Skeletal muscle satellite cell (primary cell): ENCODE measurements around the gene EPB41L3.

Experiments used
- H3K27me3 ChIP-seq: 2 replicates; pipeline ENCODE4 v1.7.0; 2013; ENCODE audit warnings: low read length; ENCODE audit not compliant: control insufficient read depth, insufficient read depth
- H3K36me3 ChIP-seq: 2 replicates; pipeline ENCODE4 v1.7.0; 2013; ENCODE audit warnings: mild to moderate bottlenecking, control low read depth, low read length; ENCODE audit not compliant: insufficient read depth
- H3K4me1 ChIP-seq: 2 replicates; pipeline ENCODE4 v1.7.0; 2013; ENCODE audit warnings: low read length; ENCODE audit not compliant: control insufficient read depth, insufficient read depth
- H3K4me2 ChIP-seq: 2 replicates; pipeline ENCODE4 v1.7.0; 2013; ENCODE audit warnings: mild to moderate bottlenecking, low read length
- H3K4me3 ChIP-seq: 2 replicates; pipeline ENCODE4 v1.7.0; 2013; ENCODE audit warnings: low read length
- H3K9ac ChIP-seq: 2 replicates; pipeline ENCODE4 v1.7.0; 2013; ENCODE audit warnings: mild to moderate bottlenecking, low read depth, low read length, moderate library complexity
- H3K9me3 ChIP-seq: replicated peaks from 2 replicates; pipeline ENCODE4 v1.7.0; 2013; ENCODE audit warnings: mild to moderate bottlenecking, control low read depth, low read length

EPB41L3 gene

GRCh38 chr18:5556310-5556974 lies 12.6 kb upstream of the EPB41L3 start:
- no peak overlapping the region for H3K4me2 ChIP-seq
- H3K36me3 ChIP-seq, result no peaks in the 10 kb centered on the region
- no peak overlapping the region for H3K9ac ChIP-seq
- no peaks in the 10 kb centered on the region for H3K4me1 ChIP-seq
- no peak overlapping the region for H3K4me3 ChIP-seq
- no peaks in the 10 kb centered on the region for H3K27me3 ChIP-seq
- H3K9me3 ChIP-seq, result peaks cover 7% of the 10 kb centered on the region

GRCh38 chr18:5554629-5555028 lies 10.8 kb upstream of the EPB41L3 start:
- H3K4me2 ChIP-seq, result no peak overlapping the region
- H3K27me3 ChIP-seq, result no peaks in the 10 kb centered on the region
- H3K36me3 ChIP-seq, result no peaks in the 10 kb centered on the region
- no peak overlapping the region for H3K4me3 ChIP-seq
- H3K9ac ChIP-seq, result no peak overlapping the region
- H3K9me3 ChIP-seq, result peaks cover 7% of the 10 kb centered on the region
- H3K4me1 ChIP-seq, result no peaks in the 10 kb centered on the region

GRCh38 chr18:5546660-5547059 lies 2.9 kb upstream of the EPB41L3 start:
- Histone ChIP-seq H3K9ac (no peak overlapping the region), H3K36me3 (no peaks in the 10 kb centered on the region), H3K4me3 (no peak overlapping the region), H3K4me2 (no peak overlapping the region), H3K9me3 (no peaks in the 10 kb centered on the region), H3K27me3 (peaks cover 3% of the 10 kb centered on the region), H3K4me1 (no peaks in the 10 kb centered on the region)

GRCh38 chr18:5543036-5543680 lies 639 bp downstream of the EPB41L3 start:
- Histone ChIP-seq H3K4me3 (peak overlapping the region; percentile 30), H3K36me3 (no peaks in the 10 kb centered on the region), H3K4me1 (no peaks in the 10 kb centered on the region), H3K27me3 (peaks cover 3% of the 10 kb centered on the region), H3K9ac (no peak overlapping the region), H3K9me3 (no peaks in the 10 kb centered on the region), H3K4me2 (no peak overlapping the region)

GRCh38 chr18:5542515-5543035 lies 1.2 kb downstream of the EPB41L3 start:
- no peaks in the 10 kb centered on the region for H3K36me3 ChIP-seq
- no peak overlapping the region for H3K4me2 ChIP-seq
- no peaks in the 10 kb centered on the region for H3K4me1 ChIP-seq
- peaks cover 3% of the 10 kb centered on the region for H3K27me3 ChIP-seq
- H3K4me3 ChIP-seq, result peak overlapping the region; percentile 30
- H3K9ac ChIP-seq, result no peak overlapping the region
- H3K9me3 ChIP-seq, result no peaks in the 10 kb centered on the region

GRCh38 chr18:5541644-5542043 lies 2.2 kb downstream of the EPB41L3 start:
- Histone ChIP-seq H3K27me3 (peaks cover 3% of the 10 kb centered on the region), H3K9ac (no peak overlapping the region)

GRCh38 chr18:5539391-5539790 lies 4.4 kb downstream of the EPB41L3 start:
- Histone ChIP-seq H3K4me3 (no peak overlapping the region), H3K27me3 (peaks cover 3% of the 10 kb centered on the region), H3K4me2 (no peak overlapping the region), H3K9ac (no peak overlapping the region), H3K4me1 (no peaks in the 10 kb centered on the region), H3K36me3 (no peaks in the 10 kb centered on the region), H3K9me3 (no peaks in the 10 kb centered on the region)

More at GRCh38 chr18:5541644-5542043, 2.2 kb downstream of the EPB41L3 start:
- Histone ChIP-seq H3K4me1 (no peaks in the 10 kb centered on the region), H3K9me3 (no peaks in the 10 kb centered on the region), H3K4me3 (no peak overlapping the region), H3K36me3 (no peaks in the 10 kb centered on the region), H3K4me2 (no peak overlapping the region)

GRCh38 chr18:5538544-5538943 lies 5.3 kb downstream of the EPB41L3 start:
- Histone ChIP-seq H3K27me3 (peaks cover 3% of the 10 kb centered on the region), H3K4me3 (no peak overlapping the region), H3K9ac (no peak overlapping the region), H3K36me3 (no peaks in the 10 kb centered on the region), H3K4me2 (no peak overlapping the region), H3K9me3 (no peaks in the 10 kb centered on the region), H3K4me1 (no peaks in the 10 kb centered on the region)

GRCh38 chr18:5537860-5538259 lies 5.9 kb downstream of the EPB41L3 start:
- Histone ChIP-seq H3K27me3 (peaks cover 3% of the 10 kb centered on the region), H3K4me3 (no peak overlapping the region), H3K36me3 (no peaks in the 10 kb centered on the region), H3K4me1 (no peaks in the 10 kb centered on the region), H3K4me2 (no peak overlapping the region), H3K9me3 (no peaks in the 10 kb centered on the region), H3K9ac (no peak overlapping the region)

- H3K9me3 ChIP-seq, result peaks cover 4% of the 10 kb centered on the region
- no peak overlapping the region for H3K9ac ChIP-seq
- H3K27me3 ChIP-seq, result no peaks in the 10 kb centered on the region
- no peak overlapping the region for H3K4me2 ChIP-seq
- H3K4me3 ChIP-seq, result no peak overlapping the region
- H3K4me1 ChIP-seq, result no peaks in the 10 kb centered on the region
- H3K36me3 ChIP-seq, result no peaks in the 10 kb centered on the region
Observed at GRCh38 chr18:5534845-5535244, 9.0 kb downstream of the EPB41L3 start.

- peaks cover 4% of the 10 kb centered on the region for H3K9me3 ChIP-seq
- H3K27me3 ChIP-seq, result no peaks in the 10 kb centered on the region
- no peak overlapping the region for H3K4me2 ChIP-seq
- no peak overlapping the region for H3K9ac ChIP-seq
- no peak overlapping the region for H3K4me3 ChIP-seq
- no peaks in the 10 kb centered on the region for H3K4me1 ChIP-seq
- H3K36me3 ChIP-seq, result no peaks in the 10 kb centered on the region
Observed at GRCh38 chr18:5532066-5532465, 11.7 kb downstream of the EPB41L3 start.
